ENCODE measurements around the gene ZNF432.

ZNF432 gene

DNA sequence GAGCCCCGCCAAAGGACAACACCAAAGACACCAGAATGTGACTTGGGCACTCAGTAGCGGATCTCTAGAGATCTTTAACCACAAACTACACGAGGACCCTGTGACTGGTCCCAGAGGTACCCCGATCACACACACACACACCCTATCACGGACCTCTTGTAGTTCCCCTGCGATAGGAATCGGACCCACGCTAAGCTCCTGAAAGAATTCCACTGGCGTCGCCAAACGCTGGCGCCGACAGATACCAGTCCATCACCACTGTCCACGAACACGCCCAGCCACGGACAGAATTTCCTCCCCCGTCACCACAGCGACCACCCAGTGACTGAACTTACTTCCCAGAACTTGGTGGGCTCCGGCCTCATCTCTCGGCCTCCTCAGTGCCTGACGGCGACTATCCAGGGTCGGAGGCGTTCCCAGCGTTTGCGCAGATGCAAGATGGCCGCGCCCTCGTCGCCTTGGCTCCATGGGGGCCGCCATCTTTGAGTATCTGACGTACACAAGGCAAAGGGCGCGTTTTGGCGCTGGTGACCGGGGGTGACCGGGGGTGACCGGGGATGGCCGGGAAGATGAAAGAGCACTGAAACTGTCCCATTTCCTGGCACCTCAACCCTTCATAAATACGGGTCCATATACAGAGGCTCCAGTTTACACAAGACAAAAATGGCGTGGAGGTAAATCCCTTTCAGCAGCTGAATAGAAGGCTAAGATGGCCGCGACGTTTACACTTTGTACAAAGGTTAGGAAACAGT, 40.7 kb downstream of the ZNF432 start, which contains the start of gene ZNF615:
Gene ZNF615 (minus strand): TSS at position 406 of the 752 bp plus-strand sequence. CDS start 4,500 bp downstream, outside the sequence.
- peak; percentile 86 to 87 for DNase-seq

DNA sequence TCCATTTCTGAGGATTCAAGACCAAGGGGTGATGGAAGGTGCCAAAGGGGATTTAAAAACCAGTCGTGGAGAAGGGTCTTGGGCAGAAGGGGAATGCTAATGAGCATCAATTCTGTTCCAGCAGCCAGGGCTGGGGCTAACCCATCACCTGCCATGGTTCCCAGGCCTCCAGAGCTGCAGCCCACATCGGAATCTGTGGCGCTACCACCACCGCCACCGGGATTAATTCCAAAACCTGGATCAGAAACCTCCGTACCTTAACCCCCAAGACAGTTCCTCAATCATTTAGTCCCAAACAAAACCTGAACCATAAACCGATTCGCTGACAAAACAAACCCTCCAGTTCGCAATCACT, 41.2 kb downstream of the ZNF432 start:
- no peak for DNase-seq

DNA sequence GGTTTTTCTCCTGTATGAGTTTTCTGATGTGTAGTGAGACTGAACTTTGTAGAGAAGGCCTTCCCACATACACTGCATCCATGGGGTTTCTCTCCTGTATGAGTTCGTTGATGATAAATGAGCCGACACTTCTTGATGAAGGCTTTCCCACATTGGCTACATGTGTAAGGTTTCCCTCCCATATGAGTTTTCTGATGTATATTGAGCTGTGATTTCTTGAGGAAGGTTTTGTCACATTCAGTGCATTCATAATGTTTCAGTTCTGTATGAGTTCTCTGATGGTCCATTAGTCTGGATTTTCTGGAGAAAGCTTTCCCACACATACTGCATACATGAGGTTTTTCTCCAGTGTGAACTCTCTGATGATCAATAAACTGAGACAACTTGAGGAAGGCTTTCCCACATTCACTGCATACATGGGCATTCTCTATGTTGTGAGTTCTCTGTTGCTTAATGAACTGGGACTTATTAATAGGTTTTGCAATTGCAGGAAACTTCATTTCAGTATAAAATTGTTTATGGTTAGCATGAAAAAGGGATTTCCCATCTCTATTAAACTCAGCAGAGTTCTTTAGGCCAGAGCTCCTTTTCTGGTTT, 54.5 kb downstream of the ZNF432 start:
- no peak for DNase-seq

DNA sequence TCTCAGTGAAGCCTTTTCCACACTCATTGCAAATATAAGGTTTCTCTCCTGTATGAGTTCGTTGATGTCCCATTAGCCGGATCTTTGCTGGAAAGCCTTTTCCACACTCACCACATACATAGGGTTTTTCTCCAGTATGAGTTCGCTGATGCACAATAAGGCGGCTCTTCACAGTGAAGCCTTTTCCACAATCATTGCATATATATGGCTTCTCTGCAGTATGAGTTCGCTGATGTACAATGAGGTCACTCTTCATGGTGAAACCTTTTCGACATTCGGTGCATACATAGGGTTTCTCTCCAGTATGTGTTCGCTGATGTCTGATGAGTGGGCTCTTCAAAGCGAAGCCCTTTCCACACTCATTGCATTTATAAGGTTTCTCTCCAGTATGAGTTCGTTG, 55.2 kb downstream of the ZNF432 start:
- DNase-seq, result no peak

DNA sequence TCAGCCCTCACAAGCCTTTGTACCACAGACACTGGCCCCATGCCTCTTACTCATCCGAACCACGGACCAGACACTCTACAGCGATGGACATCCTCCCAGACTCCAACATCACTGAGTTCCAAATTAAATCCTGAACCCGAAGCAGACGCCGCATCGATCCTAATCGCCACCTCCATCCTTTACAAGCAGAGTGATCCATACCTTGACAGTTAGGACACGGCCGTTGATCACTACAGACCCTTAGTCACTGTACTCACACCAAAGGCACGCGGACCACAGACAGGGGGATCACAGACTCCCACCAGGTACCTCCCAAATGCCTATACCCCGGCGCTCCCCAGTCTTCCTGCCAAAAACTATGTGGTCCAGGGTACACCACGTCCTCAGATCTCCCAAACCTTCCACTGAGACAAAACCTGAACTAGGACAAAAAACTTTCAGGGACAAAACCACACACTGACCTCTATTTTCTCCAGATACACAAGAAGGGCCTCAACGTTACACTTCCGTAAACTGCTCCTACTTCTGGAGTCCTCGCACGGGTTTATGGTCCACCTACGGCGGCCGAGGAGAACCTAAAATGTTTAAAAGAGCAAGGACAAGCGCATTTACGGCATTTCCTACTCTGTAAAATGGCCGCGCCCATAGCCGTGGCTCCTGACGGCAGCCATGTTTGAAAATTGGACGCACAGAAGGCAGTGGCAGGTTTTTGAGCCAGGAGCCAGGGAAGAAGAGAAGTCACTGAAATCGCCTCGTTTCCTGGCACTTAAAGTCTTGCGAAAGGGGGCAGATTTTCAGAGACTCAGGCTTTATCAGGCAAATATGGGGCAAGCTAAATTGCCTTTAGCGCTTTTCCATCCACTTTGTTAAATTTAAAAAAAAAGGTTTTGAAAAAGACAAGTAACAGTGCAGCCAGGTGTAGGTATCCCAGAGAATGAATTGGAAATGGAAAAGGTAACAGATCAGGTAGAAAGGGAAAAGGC, 62.0 kb downstream of the ZNF432 start, which contains the start of gene ZNF350:
Gene ZNF350 (minus strand): TSS at position 532 of the 983 bp plus-strand sequence. CDS start 12,480 bp downstream, outside the sequence.
- DNase-seq, result peak; percentile 84 to 85

DNA sequence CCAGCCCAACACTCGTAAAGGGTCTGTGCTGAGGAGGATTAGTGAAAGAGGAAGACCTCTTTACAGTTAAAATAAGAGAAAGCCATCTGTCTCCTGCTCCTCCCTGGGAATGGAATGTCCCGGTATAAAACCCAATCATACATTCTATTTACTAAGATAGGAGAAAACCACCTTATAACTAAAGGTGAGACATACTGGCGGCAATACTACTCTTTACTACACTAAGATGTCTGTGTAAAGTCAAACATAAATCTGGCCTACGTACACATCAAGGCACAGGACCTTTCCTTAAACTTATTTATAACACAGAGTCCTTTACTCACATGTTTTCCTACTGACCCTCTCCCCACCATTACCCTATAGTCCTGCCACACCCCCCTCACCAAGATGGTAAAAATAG, 65.3 kb downstream of the ZNF432 start:
- DNase-seq, result no peak

All from activated CD4-positive, alpha-beta T cell treated with anti-CD3 and anti-CD28 coated beads for 4 hours (primary cell).